Nephron (organoid): ENCODE data around the gene LNPEP.

Experiments used
- H3K27ac Mint-ChIP-seq, 3 experiments: 2 replicates each; pipeline ENCODE4 v1.8.0; 2020; ENCODE audit warnings: mixed read lengths in 3 of 3, mild to moderate bottlenecking in 2 of 3, moderate library complexity in 1 of 3
- H3K27me3 Mint-ChIP-seq: 2 replicates; pipeline ENCODE4 v1.8.0; 2021; ENCODE audit warnings: low read depth, mild to moderate bottlenecking, moderate library complexity, mixed read lengths
- H3K36me3 Mint-ChIP-seq: 2 replicates; pipeline ENCODE4 v1.8.0; 2020; ENCODE audit warnings: low read depth, mixed read lengths
- H3K4me1 Mint-ChIP-seq: 2 replicates; pipeline ENCODE4 v1.8.0; 2020; ENCODE audit warnings: mixed read lengths
- H3K4me3 Mint-ChIP-seq, 3 experiments: 2 replicates each; pipeline ENCODE4 v1.8.0; 2020; ENCODE audit warnings: mild to moderate bottlenecking in 3 of 3, mixed read lengths in 3 of 3, moderate library complexity in 2 of 3
- H3K9me3 Mint-ChIP-seq: 2 replicates; pipeline ENCODE4 v1.8.0; 2020; ENCODE audit warnings: mixed read lengths
- TF ChIP-seq, protein P1 (sequence below), 3 experiments: fragments of 200-600 bp; sonication (generic); IDR thresholded peaks; one replicate each; pipeline ENCODE4 v1.5.0; 2021; ENCODE audit warnings: antibody characterized with exemption in 3 of 3; ENCODE audit not compliant: unreplicated experiment in 3 of 3

Gene LNPEP

GRCh38 chr5:96977228-96977627 lies 41.3 kb downstream of the LNPEP start:
- Mint-ChIP-seq H3K9me3 (no peaks in the 10 kb centered on the region), H3K4me3 (no peak overlapping the region), H3K4me1 (peaks cover 43% of the 10 kb centered on the region), H3K27me3 (no peaks in the 10 kb centered on the region), H3K36me3 (peaks cover 31% of the 10 kb centered on the region), H3K27ac (no peak overlapping the region)
- TF ChIP-seq, protein P1, sequence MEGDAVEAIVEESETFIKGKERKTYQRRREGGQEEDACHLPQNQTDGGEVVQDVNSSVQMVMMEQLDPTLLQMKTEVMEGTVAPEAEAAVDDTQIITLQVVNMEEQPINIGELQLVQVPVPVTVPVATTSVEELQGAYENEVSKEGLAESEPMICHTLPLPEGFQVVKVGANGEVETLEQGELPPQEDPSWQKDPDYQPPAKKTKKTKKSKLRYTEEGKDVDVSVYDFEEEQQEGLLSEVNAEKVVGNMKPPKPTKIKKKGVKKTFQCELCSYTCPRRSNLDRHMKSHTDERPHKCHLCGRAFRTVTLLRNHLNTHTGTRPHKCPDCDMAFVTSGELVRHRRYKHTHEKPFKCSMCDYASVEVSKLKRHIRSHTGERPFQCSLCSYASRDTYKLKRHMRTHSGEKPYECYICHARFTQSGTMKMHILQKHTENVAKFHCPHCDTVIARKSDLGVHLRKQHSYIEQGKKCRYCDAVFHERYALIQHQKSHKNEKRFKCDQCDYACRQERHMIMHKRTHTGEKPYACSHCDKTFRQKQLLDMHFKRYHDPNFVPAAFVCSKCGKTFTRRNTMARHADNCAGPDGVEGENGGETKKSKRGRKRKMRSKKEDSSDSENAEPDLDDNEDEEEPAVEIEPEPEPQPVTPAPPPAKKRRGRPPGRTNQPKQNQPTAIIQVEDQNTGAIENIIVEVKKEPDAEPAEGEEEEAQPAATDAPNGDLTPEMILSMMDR (IDR thresholded peaks at IDR 0.05; ENCODE audit: unreplicated experiment in 3 of 3): no peak

DNA sequence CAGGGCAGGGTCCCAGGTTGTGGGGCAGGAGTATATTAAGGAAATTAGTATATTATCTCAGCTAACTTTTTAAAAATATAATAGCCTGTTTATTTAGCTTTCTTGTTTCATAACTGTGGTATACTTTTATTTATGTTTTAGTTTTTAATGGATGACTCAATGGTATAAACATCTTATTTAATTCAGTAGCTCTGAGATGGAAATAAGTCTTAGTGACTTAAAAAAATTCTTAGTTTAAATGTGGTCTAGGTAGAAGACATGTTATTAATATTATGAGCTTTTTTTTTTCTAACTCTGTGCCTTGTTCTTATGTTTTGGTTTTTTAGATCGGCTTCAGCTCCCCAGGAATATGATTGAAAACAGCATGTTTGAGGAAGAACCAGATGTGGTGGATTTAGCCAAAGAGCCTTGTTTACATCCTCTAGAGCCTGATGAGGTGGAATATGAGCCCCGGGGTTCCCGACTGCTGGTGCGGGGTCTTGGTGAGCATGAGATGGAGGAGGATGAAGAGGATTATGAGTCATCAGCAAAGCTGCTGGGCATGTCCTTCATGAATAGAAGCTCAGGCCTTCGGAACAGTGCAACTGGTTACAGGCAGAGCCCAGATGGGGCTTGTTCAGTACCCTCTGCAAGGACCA lies 43.1 kb downstream of the LNPEP start:
- Mint-ChIP-seq H3K9me3 (no peaks in the 10 kb centered on the region), H3K27me3 (no peaks in the 10 kb centered on the region)

DNA sequence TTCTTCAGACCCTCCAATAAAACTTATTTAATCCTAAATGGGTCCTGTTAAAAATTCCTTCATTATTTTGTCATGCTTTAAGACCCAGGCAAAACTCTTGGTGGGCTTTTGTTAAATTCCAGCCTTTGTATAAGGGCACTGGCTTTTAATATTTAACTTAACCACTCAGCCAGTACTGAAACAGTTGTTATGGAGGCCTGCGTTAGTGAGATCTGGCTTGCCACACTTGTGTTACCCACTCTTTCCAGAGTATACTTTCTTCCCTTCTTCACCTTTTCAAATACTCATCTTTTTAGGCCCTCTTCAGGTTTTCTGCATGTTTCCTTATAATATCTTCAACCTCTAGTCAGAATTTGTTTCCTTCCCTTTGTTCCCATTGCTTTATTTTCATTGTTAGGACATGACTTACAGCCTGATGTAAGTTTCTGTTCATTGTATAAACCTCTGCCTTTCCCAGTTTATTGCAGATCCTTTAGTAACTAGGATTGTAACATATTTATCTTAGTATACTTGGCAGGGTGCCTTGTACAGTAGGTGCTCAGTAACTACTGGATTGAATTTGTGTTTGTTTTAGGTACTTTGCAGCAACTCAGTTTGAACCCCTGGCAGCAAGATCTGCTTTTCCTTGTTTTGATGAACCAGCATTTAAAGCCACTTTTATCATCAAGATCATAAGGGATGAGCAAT lies 48.8 kb downstream of the LNPEP start:
- H3K4me1 Mint-ChIP-seq: peaks cover 4% of the 10 kb centered on the region
- H3K4me3 Mint-ChIP-seq: no peak overlapping the region
- TF ChIP-seq, protein P1 (IDR thresholded peaks at IDR 0.05; ENCODE audit: unreplicated experiment in 3 of 3): no peak
- peak overlapping the region; percentile 81 to 94 (median 94) for H3K27ac Mint-ChIP-seq
- peaks cover 40% of the 10 kb centered on the region for H3K36me3 Mint-ChIP-seq
- no peaks in the 10 kb centered on the region for H3K9me3 Mint-ChIP-seq
- H3K27me3 Mint-ChIP-seq: no peaks in the 10 kb centered on the region

More for the DNA sequence above, 43.1 kb downstream of the LNPEP start:
- Mint-ChIP-seq H3K36me3 (peaks cover 35% of the 10 kb centered on the region), H3K4me1 (peaks cover 30% of the 10 kb centered on the region), H3K4me3 (no peak overlapping the region), H3K27ac (peak overlapping the region in 1 of 3 experiments; percentile 69)
- TF ChIP-seq, protein P1 (IDR thresholded peaks at IDR 0.05; ENCODE audit: unreplicated experiment in 3 of 3): no peak

DNA sequence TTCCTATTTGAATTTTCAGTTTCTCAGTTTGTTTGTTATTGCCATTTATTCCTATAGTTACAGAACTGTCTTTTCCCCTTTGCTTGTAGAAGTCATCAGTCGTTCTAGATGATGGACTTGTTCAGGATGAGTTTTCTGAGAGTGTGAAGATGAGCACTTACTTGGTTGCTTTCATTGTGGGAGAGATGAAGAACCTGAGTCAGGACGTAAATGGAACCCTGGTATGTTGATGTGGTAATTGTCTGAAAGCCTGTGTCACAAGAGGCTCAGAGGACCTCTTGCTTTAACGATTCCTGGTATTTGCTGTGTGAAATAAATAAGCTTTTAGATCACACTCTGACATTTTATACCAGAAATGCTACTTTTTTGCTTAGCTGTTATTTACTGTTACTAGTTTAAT lies 50.6 kb downstream of the LNPEP start:
- Mint-ChIP-seq H3K27ac (peak overlapping the region in 2 of 3 experiments; percentile 13 to 81), H3K36me3 (peaks cover 41% of the 10 kb centered on the region), H3K27me3 (no peaks in the 10 kb centered on the region), H3K4me1 (no peaks in the 10 kb centered on the region), H3K4me3 (no peak overlapping the region), H3K9me3 (no peaks in the 10 kb centered on the region)
- TF ChIP-seq, protein P1 (IDR thresholded peaks at IDR 0.05; ENCODE audit: unreplicated experiment in 3 of 3): no peak

DNA sequence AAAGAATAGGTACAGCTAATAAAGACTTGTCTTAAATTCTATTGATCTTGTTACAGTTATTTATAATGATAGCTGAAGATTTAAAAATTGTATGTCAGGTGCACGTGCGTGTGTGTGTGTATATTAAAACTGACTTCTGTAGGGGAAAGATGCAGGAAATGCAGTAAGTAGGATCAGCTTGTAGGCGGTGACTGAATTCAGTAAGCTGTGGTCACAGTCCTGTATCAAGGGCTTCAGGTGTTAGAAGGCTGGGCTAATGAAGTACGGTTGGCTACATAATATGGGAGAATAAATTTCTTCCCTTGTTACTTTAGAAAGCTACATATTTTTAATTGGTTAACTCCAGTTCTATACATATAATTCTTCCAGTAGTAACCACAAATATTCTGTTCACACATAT lies 54.2 kb downstream of the LNPEP start:
- no peaks in the 10 kb centered on the region for H3K27me3 Mint-ChIP-seq
- no peak overlapping the region for H3K4me3 Mint-ChIP-seq
- no peaks in the 10 kb centered on the region for H3K4me1 Mint-ChIP-seq
- no peak overlapping the region for H3K27ac Mint-ChIP-seq
- H3K9me3 Mint-ChIP-seq: no peaks in the 10 kb centered on the region
- TF ChIP-seq, protein P1 (IDR thresholded peaks at IDR 0.05; ENCODE audit: unreplicated experiment in 3 of 3): no peak
- H3K36me3 Mint-ChIP-seq: peaks cover 58% of the 10 kb centered on the region

GRCh38 chr5:96991708-96992107 lies 55.8 kb downstream of the LNPEP start:
- Mint-ChIP-seq H3K27me3 (no peaks in the 10 kb centered on the region), H3K4me1 (no peaks in the 10 kb centered on the region), H3K27ac (no peak overlapping the region), H3K36me3 (peaks cover 57% of the 10 kb centered on the region), H3K4me3 (no peak overlapping the region), H3K9me3 (no peaks in the 10 kb centered on the region)
- TF ChIP-seq, protein P1 (IDR thresholded peaks at IDR 0.05; ENCODE audit: unreplicated experiment in 3 of 3): no peak
